Vagina (tissue), 2 donors: ENCODE data around the gene MAF. TPM values are rescaled to one million over a fixed set of nuclear protein-coding genes. Genes with fewer than 3 reads are reported as not detected.

Experiments
- DNase-seq, 2 donors: peaks; one replicate each; pipeline ENCODE4 v3.0.0-alpha.2; 2017; ENCODE audit errors: extremely low spot score in 2 of 2
- H3K27ac ChIP-seq: fragments of 200-600 bp; sonication (generic); one replicate; pipeline ENCODE4 v1.5.1; 2019
- H3K27me3 ChIP-seq: fragments of 200-600 bp; sonication (generic); one replicate; pipeline ENCODE4 v1.5.1; 2019
- H3K36me3 ChIP-seq, 2 donors: fragments of 200-600 bp; sonication (generic); one replicate each; pipeline ENCODE4 v1.5.1; 2017 to 2019
- H3K4me1 ChIP-seq: fragments of 200-600 bp; sonication (generic); one replicate; pipeline ENCODE4 v1.5.1; 2019
- H3K4me3 ChIP-seq, 2 donors: fragments of 200-600 bp; sonication (generic); 1 replicate in 1 of 2; 2 replicates in 1 of 2; pipeline ENCODE4 v1.5.1; 2016 to 2019
- H3K9me3 ChIP-seq: fragments of 200-600 bp; sonication (generic); one replicate; pipeline ENCODE4 v1.5.1; 2019
- POLR2A ChIP-seq, 2 donors: fragments of 450-650 bp; IDR thresholded peaks; one replicate each; pipeline ENCODE4 v1.6.1; 2017; ENCODE audit warnings: antibody characterized with exemption in 2 of 2, mild to moderate bottlenecking in 2 of 2, moderate library complexity in 2 of 2
- POLR2AphosphoS5 ChIP-seq, 2 donors: sonication (generic); formaldehyde crosslinking; IDR thresholded peaks; one replicate each; pipeline ENCODE4 v1.9.0; 2017; ENCODE audit warnings: antibody characterized with exemption in 2 of 2, mild to moderate bottlenecking in 2 of 2, low read depth in 1 of 2; ENCODE audit not compliant: insufficient read depth in 1 of 2
- intact Hi-C: fragments of 100-400 bp; cut with DNase I; formaldehyde crosslinking; loops from one replicate; pipeline ENCODE4 v1.15.1; 2023
- total RNA-seq: library from RNA; depleted of rRNA; stranded (reverse); fragments of >200 nt; gene quantifications from one replicate; pipeline ENCODE4 v1.2.3, GENCODE V29; 2016
- TF ChIP-seq, protein P1 (sequence below), 3 experiments: fragments of 450-650 bp in 2 of 3; fragments of 200-600 bp in 1 of 3; sonication (generic) in 1 of 3; IDR thresholded peaks; one replicate each; pipeline ENCODE4 v1.5.1; 2017 to 2019; ENCODE audit warnings: antibody characterized with exemption in 3 of 3, mild to moderate bottlenecking in 2 of 3, moderate library complexity in 2 of 3

Gene MAF
- total RNA-seq = 52.5 TPM

GRCh38 chr16:79600638-79601091 lies at the start of gene MAF:
MAF (minus strand) TSS chr16:79600737; CDS start chr16:79599902, 835 bp downstream.
- H3K27me3 ChIP-seq = no peaks in the 10 kb centered on the region
- intact Hi-C loops = loop anchor here (2.0 to 10.0 kb wide), 3 partner anchors 1096 to 1476 kb away; no protein-coding TSS in a partner anchor

GRCh38 chr16:79648826-79649225 lies 48.3 kb upstream of the MAF start:
- TF ChIP-seq POLR2AphosphoS5 (IDR thresholded peaks at IDR 0.05; ENCODE audit: insufficient read depth in 1 of 2, low read depth in 1 of 2) (no peak), POLR2A (IDR thresholded peaks at IDR 0.05) (no peak)
- TF ChIP-seq, protein P1, sequence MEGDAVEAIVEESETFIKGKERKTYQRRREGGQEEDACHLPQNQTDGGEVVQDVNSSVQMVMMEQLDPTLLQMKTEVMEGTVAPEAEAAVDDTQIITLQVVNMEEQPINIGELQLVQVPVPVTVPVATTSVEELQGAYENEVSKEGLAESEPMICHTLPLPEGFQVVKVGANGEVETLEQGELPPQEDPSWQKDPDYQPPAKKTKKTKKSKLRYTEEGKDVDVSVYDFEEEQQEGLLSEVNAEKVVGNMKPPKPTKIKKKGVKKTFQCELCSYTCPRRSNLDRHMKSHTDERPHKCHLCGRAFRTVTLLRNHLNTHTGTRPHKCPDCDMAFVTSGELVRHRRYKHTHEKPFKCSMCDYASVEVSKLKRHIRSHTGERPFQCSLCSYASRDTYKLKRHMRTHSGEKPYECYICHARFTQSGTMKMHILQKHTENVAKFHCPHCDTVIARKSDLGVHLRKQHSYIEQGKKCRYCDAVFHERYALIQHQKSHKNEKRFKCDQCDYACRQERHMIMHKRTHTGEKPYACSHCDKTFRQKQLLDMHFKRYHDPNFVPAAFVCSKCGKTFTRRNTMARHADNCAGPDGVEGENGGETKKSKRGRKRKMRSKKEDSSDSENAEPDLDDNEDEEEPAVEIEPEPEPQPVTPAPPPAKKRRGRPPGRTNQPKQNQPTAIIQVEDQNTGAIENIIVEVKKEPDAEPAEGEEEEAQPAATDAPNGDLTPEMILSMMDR (IDR thresholded peaks at IDR 0.05) = no peak
- H3K4me1 ChIP-seq = peaks cover 39% of the 10 kb centered on the region
- no peak for DNase-seq
- intact Hi-C loops = no loop called here
- H3K36me3 ChIP-seq = no peaks in the 10 kb centered on the region
- H3K9me3 ChIP-seq = no peaks in the 10 kb centered on the region
- H3K4me3 ChIP-seq = no peak overlapping the region
- no peaks in the 10 kb centered on the region for H3K27me3 ChIP-seq
- H3K27ac ChIP-seq = no peak overlapping the region

More at GRCh38 chr16:79600638-79601091, at the start of gene MAF:
- Histone ChIP-seq H3K36me3 (no peaks in the 10 kb centered on the region), H3K4me1 (peaks cover 18% of the 10 kb centered on the region), H3K4me3 (peak within 1 kb of the TSS; percentile 83 to 91), H3K9me3 (no peaks in the 10 kb centered on the region), H3K27ac (peak within 1 kb of the TSS; percentile 98)
- peak; percentile 90 for TF ChIP-seq POLR2AphosphoS5 (IDR thresholded peaks at IDR 0.05; ENCODE audit: insufficient read depth in 1 of 2, low read depth in 1 of 2)
- TF ChIP-seq, protein P1 (IDR thresholded peaks at IDR 0.05) = no peak
- TF ChIP-seq POLR2A (IDR thresholded peaks at IDR 0.05) = peak in 1 of 2 donors; percentile 77
- peak in 1 of 2 donors; percentile 98 for DNase-seq

DNA sequence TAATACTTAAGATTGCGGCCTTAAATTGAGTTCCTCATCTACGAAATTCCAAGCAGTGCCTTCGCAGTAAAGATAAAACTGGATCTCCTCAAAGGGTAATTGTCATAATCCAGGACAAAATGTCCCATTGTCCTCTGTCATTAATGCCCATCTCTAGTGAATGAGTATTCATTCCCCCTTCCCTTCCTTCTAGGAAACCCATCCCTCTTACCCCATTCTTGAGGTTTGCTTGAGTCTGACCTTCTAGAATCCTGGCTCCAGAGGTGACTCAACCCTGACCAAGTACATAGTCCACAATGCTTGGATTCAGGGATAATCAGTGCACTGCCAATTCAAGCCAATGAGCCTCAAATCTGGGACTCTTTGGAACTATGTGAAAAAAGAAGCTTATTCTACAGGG lies 47.0 kb upstream of the MAF start:
- H3K4me1 ChIP-seq = peaks cover 26% of the 10 kb centered on the region
- DNase-seq = no peak
- H3K36me3 ChIP-seq = no peaks in the 10 kb centered on the region
- intact Hi-C loops = no loop called here
- H3K27ac ChIP-seq = no peak overlapping the region
- H3K27me3 ChIP-seq = no peaks in the 10 kb centered on the region
- H3K9me3 ChIP-seq = no peaks in the 10 kb centered on the region
- no peak overlapping the region for H3K4me3 ChIP-seq
- TF ChIP-seq, protein P1 (IDR thresholded peaks at IDR 0.05) = no peak
- TF ChIP-seq POLR2AphosphoS5 (IDR thresholded peaks at IDR 0.05; ENCODE audit: insufficient read depth in 1 of 2, low read depth in 1 of 2) (no peak), POLR2A (IDR thresholded peaks at IDR 0.05) (no peak)

- Histone ChIP-seq H3K27me3 (no peaks in the 10 kb centered on the region), H3K4me1 (peaks cover 14% of the 10 kb centered on the region), H3K9me3 (no peaks in the 10 kb centered on the region), H3K27ac (peak overlapping the region; percentile 14), H3K4me3 (no peak overlapping the region), H3K36me3 (no peaks in the 10 kb centered on the region)
- intact Hi-C loops = no loop called here
- no peak for TF ChIP-seq POLR2AphosphoS5 (IDR thresholded peaks at IDR 0.05; ENCODE audit: insufficient read depth in 1 of 2, low read depth in 1 of 2)
- TF ChIP-seq, protein P1 (IDR thresholded peaks at IDR 0.05) = no peak
- TF ChIP-seq POLR2A (IDR thresholded peaks at IDR 0.05) = no peak
- DNase-seq = no peak
These were observed 45.2 kb upstream of the MAF start for GRCh38 chr16:79645701-79646100.

DNA sequence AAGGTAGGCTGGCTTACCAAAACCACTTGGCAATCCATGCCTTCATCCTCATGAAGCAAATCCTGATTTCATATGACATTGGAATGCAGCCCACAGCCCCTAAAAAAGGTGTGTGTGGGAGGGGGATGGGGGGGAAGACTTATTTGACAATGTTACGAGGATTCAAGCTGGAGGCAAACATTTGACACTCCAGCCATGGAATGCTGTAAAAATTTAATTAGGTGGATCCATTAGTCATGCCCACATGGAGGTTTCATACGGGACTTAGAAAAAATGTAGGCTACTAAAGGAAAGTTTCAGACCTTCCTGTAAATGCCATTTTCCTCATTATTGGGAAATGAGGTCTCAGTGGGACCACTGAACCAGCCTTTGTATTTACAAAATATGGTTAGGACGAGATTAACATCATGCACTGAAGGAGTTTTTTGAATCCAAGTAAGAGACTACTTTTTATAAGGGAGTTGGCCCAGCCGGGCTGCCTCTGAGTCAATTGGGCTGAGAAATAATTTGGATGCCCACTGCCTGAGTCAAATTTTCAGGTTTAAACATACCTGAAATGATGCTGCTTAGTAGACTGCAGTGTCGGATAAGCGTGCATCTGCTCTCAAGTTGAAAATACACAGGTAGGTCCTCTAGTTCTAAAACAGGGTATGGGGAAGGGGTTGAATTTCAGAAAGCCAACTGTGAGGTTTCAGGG lies 44.6 kb upstream of the MAF start:
- peaks cover 19% of the 10 kb centered on the region for H3K4me1 ChIP-seq
- intact Hi-C loops = no loop called here
- DNase-seq = no peak
- H3K9me3 ChIP-seq = no peaks in the 10 kb centered on the region
- peak overlapping the region; percentile 14 for H3K27ac ChIP-seq
- H3K36me3 ChIP-seq = no peaks in the 10 kb centered on the region
- TF ChIP-seq POLR2AphosphoS5 (IDR thresholded peaks at IDR 0.05; ENCODE audit: insufficient read depth in 1 of 2, low read depth in 1 of 2) (no peak), POLR2A (IDR thresholded peaks at IDR 0.05) (no peak)
- TF ChIP-seq, protein P1 (IDR thresholded peaks at IDR 0.05) = no peak
- no peaks in the 10 kb centered on the region for H3K27me3 ChIP-seq
- no peak overlapping the region for H3K4me3 ChIP-seq
